ENCODE data around the gene MARK3.
"Not testable (repeated sequence)": the region's sequence is repeated elsewhere in the genome, so short reads cannot be mapped to it uniquely, and the experiment has no call there.

The MARK3 gene

GRCh38 chr14:103385152-103385928 is at the start of gene MARK3:
Gene MARK3 (plus strand): TSS chr14:103385415. CDS start chr14:103386030, 615 bp downstream.
- DNase-seq (ENCODE audit: low spot score) = peak; percentile 97

GRCh38 chr14:103336191-103336590 is 49.0 kb upstream of the MARK3 start:
- DNase-seq (ENCODE audit: low spot score) = no peak

- DNase-seq (ENCODE audit: low spot score) = no peak
Measured at GRCh38 chr14:103337794-103338193, 47.4 kb upstream of the MARK3 start.

- DNase-seq (ENCODE audit: low spot score) = no peak
Measured at GRCh38 chr14:103339561-103339960, 45.7 kb upstream of the MARK3 start.

- no peak for DNase-seq (ENCODE audit: low spot score)
Measured at GRCh38 chr14:103340480-103341212, 44.6 kb upstream of the MARK3 start.

- DNase-seq (ENCODE audit: low spot score) = no peak
Measured at GRCh38 chr14:103341250-103342129, 43.7 kb upstream of the MARK3 start.

GRCh38 chr14:103343164-103343879 is 41.9 kb upstream of the MARK3 start:
- DNase-seq (ENCODE audit: low spot score) = no peak

- no peak for DNase-seq (ENCODE audit: low spot score)
Measured at GRCh38 chr14:103343905-103344797, 41.1 kb upstream of the MARK3 start.

GRCh38 chr14:103346286-103346685 is 38.9 kb upstream of the MARK3 start:
- no peak for DNase-seq (ENCODE audit: low spot score)

GRCh38 chr14:103347091-103347815 is 38.0 kb upstream of the MARK3 start:
- no peak for DNase-seq (ENCODE audit: low spot score)

GRCh38 chr14:103348154-103348553 is 37.1 kb upstream of the MARK3 start:
- DNase-seq (ENCODE audit: low spot score) = no peak

GRCh38 chr14:103349982-103350381 is 35.2 kb upstream of the MARK3 start:
- DNase-seq (ENCODE audit: low spot score) = no peak

- no peak for DNase-seq (ENCODE audit: low spot score)
Measured at GRCh38 chr14:103353362-103353761, 31.9 kb upstream of the MARK3 start.

GRCh38 chr14:103354141-103354540 is 31.1 kb upstream of the MARK3 start:
- DNase-seq (ENCODE audit: low spot score) = no peak

- no peak for DNase-seq (ENCODE audit: low spot score)
Measured at GRCh38 chr14:103356024-103356682, 29.1 kb upstream of the MARK3 start.

- not testable (repeated sequence) for DNase-seq (ENCODE audit: low spot score)
Measured at GRCh38 chr14:103357552-103357951, 27.7 kb upstream of the MARK3 start.

GRCh38 chr14:103360548-103360947 is 24.7 kb upstream of the MARK3 start:
- DNase-seq (ENCODE audit: low spot score) = no peak

GRCh38 chr14:103361867-103362266 is 23.3 kb upstream of the MARK3 start:
- peak; percentile 94 for DNase-seq (ENCODE audit: low spot score)

GRCh38 chr14:103362780-103363179 is 22.4 kb upstream of the MARK3 start:
- peak; percentile 32 for DNase-seq (ENCODE audit: low spot score)

All from kidney tubule cell (primary cell).